Measurements from ENCODE around the gene ZCCHC14.

GRCh38 chr16:87412371-87412995 lies 80.3 kb downstream of the ZCCHC14 start:
- TF ChIP-seq EZH2 (IDR thresholded peaks at IDR 0.05; ENCODE audit: insufficient read depth, poor library complexity, severe bottlenecking), result no peak
- TF ChIP-seq EZH2phosphoT487 (IDR thresholded peaks at IDR 0.05; ENCODE audit: insufficient read depth, low read depth), result no peak
